ENCODE data around the gene TMEM190.
"Not testable (repeated sequence)": the region's sequence is repeated elsewhere in the genome, so short reads cannot be mapped to it uniquely, and the experiment has no call there.

TMEM190 gene

DNA sequence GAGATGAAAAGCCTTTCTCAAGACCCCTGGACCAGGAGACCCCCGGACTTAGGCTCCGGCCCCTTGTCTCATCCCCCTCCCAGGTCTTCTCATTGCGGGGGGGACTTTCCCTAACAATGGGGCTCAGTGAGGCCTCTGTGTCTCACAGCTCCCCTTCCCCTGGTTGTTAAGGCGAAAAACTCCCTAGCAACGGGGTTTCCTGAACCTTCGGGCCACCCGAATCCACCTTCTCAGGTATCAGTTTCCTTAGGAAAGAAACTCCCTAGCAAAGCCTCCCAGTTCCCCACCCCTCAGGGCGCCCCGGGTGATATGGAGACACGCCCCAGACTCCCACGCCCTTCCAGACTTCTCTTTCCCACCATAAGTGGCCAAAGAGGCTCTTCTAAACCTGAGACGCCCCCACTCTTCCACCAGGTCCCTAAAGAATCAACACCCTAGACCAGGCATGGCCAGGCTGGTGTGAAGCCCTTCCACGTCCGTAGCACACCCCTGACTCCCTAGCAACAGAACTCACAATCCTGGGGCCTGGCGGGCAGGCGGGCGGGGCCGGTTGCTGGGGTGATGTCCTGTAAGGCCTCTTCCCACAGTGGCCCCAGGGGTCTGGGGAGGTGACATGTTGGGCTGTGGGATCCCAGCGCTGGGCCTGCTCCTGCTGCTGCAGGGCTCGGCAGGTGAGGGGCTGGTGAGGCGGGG lies at the start of gene TMEM190:
Gene TMEM190, plus strand, starts transcription at position 586 of the 693 bp plus-strand sequence. Its CDS starts 28 bp downstream, at position 614.
- no peak for DNase-seq

DNA sequence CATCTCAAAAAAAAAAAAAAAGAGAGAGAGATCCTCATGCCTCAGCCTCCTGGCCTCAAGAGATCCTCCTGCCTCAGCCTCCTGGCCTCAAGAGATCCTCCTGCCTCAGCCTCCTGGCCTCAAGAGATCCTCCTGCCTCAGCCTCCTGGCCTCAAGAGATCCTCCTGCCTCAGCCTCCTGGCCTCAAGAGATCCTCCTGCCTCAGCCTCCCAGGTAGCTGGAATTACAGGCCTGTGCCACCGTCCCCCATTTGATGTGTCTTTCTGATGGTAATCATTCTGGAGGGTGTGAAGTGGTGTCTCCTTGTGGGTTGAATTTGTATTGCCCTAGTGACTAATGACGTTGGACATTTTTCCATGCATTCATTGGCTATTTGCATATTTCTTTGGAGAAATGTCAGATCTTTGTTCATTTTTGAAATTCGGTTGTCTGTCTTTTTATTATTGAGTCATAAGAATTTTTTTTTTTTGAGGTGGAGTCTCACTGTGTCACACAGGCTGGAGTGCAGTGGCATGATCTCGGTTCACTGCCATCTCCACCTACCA lies 47.8 kb upstream of the TMEM190 start:
- DNase-seq: peak; percentile 31

DNA sequence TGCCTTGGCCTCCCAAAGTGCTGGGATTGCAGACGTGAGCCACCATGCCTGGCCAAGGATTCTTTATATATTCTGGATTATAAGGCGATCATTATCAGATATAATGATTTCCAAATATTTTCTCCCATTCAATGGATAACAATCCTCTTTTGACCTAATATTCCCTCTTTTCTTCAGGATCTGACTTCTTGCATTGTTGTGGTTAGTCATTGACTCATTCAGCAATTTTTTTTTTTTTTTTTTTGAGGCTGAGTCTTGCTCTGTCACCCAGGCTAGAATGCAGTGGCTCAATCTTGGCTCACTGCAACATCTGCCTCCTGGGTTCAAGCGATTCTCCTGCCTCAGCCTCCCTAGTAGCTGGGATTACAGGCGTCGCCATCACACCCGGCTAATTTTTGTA lies 46.8 kb upstream of the TMEM190 start:
- DNase-seq: not testable (repeated sequence)

DNA sequence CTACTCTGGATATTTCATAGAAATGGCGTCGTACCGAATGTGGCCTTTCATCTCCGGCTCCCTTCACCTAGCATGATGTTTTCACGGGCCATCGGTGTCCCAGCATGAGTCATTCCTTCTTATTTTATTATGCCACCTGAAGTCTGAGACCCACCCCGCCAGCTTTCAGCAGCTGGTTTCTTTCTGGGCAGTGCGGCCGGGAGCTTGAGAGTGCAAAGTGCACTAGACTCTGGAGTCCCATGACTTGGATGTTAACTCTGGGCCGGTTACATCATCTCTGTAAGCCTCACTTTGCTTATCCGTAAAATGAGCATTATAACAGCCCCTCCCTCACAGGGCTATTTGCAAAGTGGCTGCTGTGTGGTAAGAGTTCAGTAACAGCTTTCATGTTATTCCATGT lies 42.8 kb upstream of the TMEM190 start:
- no peak for DNase-seq

DNA sequence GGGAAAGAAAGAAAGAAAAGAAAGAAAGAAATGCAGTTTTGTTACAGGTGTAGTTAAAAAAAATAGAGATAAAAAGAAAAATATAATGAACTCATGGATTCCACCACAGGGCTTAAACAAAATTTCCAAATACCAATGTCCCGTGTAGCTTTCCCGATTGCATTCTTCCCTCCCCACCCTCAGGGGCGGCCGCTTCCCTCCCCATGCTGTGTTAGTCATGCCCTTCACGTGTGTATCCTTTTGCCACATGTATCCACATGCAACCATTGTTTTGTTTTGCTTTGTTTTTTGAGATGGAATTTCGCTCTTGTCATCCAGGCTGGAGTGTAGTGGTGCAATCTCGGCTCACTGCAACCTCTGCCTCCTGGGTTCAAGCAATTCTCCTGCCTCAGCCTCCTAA lies 40.5 kb upstream of the TMEM190 start:
- no peak for DNase-seq

DNA sequence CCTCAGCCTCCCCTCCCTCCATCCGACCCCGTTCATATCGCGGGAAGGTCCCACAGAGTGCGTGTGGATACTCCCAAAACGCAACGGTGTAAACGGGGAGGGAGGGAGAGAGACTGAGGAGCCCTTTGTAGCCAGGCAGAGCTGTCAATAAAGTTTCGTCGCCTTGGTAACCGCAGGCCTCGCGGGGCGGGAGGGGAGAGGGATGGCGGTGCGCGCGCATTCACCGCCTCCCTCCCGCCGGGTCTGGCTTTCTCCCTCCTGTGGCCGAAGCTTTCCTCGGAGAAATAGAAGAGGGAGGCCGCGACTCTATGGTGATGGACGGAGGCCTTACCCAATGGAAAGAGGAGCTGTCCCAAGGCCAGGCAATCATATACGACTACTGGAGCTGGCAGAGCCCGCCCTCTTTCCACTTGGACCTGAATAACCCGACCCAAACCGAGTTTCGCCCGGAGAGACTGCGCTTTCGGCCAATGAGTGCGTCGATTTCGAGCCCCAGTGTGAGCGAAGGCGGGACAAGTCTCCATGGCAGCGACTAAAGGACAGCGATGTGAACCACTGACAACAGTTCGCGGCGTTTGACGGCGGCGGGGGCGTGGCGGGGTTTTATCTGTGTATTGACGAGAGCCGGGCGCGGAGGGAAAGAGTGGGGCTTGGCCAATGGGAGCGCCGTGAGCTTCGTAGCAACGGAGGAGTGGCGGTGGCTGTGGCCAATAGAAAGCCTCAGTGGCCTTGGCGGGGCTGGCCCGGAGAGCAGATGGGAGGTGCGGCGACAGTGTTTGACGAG lies 37.3 kb upstream of the TMEM190 start, which contains the start of gene KMT5C:
Gene KMT5C, plus strand, starts transcription at position 772 of the 784 bp plus-strand sequence. CDS start 2,061 bp downstream, outside the sequence.
- DNase-seq: peak; percentile 100

DNA sequence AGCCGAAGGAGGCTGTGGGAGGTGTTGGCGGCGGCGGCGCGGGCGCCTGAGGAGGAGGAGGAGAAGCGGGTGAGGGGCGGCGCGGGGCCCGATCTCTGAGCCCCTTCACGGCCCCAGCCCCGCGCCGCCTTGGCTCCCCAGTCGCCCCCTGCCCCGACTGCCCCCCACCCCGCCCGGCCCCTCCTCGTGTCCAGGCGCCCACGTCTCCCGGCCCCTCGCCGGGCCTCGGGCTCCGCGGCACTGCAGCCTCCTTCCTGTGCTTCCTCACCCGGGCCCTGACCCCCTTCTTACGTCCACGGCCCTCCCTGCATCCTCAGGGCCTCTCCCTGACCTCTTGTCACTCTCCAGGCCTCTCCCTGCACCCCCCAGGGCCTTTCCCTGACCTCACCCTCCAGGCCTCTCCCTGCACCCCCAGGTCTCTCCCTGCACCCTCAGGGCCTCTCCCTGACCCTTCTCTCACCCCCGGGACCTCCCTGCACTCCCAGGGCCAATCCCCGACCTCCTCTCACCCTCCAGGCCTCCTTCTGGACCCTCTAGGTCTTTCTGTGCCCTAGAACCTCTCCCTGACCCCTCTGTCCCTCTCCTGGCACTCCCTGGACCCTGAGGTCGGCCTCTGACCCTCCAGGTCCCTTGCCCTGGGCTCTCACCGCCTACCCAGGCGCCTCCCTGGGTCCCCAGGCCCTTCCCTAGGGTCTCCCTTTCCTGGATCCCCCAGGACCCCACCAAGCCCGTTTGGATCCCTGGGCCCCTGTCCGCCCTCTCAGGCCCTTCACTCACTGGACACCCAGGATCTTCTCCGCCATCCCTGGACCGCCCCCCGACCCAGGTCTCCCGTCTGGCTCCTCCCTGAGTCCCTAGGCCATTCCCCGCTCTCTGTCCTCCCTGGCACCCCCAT lies 36.5 kb upstream of the TMEM190 start:
- DNase-seq: peak; percentile 45

DNA sequence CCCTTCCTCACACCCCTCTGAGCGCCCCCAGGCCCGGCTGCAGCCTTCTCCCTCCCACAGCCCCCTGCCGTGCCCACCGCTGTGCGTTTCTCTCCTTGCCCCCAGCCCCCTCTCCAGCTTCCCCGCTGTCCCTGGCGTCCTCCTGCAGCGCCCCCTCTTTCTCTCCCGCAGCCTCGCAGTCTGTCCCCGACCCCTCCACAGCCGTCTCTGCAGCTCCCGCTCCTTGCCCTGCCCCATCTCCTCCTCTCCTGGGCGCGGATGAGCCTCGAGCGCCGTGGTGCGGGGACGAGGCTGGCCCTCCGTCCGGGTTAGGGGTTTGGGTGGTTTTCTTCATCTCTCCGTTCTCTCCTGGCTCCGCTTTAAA lies 35.9 kb upstream of the TMEM190 start:
- DNase-seq: no peak

DNA sequence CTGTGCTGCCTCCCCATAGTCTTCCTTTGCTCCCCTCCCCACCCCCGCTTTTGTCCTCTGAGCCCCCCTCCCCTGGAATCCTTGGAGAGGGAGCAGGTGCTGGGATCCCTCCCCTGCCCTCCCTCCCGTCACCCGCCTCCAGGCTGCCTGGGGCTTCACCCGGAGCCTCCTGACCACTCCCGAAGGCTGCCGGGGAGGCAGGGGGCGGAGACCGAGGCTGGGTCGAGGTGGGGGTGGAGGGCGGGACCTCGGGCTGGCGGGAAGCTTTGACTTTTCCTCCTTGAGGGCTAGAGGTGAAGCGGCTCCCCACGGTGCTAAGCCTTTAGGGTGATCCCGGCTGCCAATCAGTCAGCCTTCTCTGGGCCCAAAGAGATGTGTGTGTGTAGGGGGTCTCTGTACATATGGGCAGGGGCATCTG lies 35.4 kb upstream of the TMEM190 start:
- peak; percentile 64 for DNase-seq

DNA sequence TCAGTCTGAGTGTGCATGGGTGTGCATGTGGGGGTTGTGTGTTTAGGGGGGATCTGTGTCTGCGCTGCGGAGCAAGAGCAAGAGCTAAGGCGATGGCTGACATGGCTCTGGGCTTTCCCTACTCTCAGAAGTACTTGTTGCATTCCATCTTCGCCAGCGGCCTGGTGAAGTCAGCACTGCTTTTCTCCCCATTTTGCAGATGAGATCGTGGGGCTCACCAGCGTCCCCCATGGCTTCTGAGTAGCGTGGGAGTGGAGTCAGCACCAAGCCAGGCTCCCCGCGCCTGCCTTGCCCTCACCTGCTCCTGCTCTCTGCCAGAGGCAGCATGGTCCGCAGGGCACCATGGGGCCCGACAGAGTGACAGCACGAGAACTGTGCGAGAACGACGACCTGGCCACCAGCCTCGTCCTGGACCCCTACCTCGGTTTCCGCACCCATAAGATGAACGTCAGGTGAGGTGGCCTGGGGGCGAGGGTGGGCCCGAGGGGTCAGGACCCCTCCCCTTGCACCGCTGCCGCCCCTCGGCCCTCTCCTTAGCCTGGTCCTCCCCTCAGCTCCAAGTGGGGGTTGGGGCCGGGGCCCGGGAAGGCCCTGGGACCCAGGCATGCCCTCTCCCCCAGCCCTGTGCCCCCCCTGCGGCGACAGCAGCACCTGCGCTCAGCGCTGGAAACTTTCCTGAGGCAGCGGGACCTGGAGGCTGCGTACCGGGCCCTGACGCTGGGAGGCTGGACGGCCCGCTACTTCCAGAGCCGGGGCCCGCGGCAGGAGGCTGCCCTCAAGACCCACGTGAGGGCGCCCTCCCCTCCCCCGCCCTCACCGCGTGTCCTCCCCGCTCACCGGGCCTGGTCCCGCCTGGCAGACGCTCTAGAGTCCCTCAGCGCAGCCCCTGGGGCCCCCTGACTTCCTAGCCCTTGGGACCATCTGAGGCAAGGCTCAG lies 34.8 kb upstream of the TMEM190 start:
- DNase-seq: no peak

DNA sequence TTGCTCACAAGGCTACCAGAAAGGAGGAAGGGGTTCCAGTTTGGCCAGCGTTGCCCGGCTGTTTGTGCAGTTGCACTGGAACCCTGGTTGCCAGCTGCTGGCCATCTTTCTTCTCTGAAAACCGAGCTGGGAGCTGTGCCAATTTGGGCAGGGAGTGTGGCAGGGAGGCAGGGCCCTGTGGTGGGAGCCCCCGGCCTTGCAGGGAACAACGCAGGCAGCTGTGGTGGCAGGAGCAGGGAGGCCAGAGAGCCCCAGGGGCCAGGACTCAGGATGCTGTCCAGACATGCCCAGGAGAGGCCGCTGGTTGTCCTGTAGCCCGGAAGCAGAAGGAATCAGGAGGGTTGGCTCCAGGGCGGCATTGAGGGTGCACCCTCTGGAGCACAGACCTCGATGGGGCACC lies 32.2 kb upstream of the TMEM190 start:
- no peak for DNase-seq

DNA sequence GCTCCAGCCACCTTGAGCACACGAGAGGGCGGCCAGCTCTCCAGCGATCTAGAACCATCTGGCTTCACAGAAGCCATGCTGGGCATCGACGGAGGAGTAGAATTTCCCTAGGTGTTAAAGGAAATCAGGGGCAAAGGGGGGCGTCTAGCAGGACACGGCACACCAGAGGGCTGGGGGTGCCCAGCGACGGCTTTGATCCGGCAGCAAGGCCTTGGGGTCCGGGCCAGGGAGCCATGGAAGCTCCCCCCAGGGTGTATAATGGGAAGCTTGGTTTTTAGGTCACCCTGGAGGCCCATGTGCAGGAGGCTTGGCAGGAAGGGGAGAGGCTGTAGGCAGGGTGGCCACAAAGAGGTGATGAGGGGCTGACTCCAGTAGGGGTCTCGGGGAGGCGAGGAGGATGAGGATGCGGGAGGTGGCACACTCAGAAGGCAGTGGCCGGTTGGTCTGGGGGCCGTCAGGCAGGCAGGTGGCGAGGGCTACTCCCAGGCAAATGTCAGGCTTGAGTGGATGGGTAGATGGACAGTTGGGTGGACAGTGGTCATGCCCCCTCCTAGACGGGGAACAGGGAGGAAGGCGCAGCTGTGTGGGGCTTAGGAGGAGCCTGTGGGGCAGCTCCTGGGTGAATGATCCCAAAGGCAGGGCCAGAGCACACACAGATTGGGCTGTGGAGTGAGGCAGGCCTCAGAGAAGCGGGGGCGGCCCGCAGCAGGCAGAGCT lies 31.4 kb upstream of the TMEM190 start:
- no peak for DNase-seq

DNA sequence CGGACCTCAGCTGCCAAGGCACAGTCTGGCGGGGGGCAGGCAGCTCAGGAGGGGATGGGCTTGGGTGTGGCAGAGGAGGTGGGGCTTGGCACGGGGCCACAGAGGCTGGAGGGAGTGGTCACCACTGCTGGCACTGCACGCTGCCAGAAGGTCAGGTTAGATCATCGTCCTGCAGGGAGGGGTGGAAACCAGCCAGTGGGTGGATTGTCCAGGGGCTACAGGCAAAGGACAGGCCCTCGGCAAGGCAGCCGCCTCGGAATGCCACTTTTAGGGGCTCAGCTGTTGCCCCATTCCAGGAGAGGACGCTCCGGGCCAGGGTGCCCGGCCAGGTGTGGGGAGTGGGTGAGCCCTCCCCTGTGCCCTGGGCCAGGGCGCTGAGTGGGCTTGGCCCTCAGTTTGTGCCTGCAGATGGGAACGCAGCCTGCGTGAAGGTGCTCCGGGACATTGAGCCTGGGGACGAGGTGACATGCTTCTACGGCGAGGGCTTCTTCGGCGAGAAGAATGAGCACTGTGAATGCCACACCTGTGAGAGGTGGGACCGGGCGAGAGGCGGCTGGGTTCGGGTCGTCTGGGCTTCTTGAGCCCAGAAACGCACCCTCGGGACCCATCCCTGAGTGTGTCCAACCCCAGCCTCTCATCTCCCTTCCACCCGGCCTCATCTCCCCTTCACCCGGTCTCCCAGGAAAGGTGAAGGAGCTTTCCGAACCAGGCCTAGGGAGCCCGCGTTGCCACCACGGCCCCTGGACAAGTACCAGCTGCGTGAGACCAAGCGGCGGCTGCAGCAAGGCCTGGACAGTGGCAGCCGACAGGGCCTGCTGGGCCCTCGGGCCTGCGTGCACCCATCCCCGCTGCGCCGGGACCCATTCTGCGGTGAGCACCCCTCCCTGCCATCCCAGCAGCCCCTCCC lies 30.6 kb upstream of the TMEM190 start:
- no peak for DNase-seq

DNA sequence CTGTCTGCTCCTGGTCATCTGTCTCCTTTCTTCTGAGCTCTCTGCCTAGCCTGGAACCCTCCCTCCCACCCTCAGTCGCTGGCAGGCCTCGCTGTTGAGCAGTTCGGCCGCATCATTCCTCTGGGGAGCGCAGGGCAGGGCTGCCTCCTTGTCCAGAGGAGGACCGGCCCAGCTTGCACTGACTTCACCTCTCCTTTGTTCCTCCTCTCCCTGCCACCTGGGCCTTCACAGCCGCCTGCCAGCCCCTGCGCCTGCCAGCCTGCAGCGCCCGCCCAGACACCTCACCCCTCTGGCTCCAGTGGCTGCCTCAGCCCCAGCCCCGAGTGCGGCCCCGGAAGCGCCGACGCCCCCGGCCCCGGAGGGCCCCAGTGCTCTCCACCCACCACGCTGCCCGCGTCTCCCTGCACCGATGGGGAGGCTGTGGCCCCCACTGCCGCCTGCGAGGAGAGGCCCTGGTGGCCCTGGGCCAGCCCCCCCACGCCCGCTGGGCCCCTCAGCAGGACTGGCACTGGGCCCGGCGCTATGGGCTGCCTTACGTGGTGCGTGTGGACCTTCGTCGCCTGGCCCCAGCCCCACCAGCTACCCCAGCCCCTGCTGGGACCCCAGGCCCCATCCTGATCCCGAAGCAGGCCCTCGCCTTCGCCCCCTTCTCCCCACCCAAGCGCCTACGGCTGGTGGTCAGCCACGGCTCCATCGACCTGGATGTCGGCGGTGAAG lies 29.7 kb upstream of the TMEM190 start:
- no peak for DNase-seq

DNA sequence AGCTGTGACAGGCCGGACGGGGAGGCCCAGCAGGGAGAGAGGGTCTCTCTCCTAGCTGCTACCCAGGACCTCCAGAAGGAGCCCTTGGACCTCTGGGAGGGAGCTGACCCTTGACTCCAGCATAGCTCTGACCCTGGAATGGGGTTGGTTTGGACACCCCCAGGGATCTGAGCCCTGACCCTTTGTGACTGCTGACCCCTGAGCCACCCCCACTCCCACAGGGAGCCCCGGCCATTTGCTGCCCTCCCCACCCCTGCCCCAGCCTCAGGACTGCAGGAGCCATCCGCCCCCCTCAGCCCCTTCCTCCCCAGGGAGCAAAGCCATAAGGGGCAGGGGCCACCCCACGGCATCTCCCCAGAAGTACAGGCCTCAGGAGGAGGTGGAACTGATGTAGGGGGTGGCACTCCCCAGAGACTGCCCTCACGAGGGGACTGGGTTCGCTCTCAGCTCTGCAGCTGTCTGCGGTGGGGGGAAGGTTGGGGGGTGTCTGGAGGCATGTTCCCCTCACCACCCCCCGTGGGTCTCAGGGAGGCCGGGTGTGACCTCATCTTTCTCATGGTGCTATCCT lies 29.1 kb upstream of the TMEM190 start:
- no peak for DNase-seq

DNA sequence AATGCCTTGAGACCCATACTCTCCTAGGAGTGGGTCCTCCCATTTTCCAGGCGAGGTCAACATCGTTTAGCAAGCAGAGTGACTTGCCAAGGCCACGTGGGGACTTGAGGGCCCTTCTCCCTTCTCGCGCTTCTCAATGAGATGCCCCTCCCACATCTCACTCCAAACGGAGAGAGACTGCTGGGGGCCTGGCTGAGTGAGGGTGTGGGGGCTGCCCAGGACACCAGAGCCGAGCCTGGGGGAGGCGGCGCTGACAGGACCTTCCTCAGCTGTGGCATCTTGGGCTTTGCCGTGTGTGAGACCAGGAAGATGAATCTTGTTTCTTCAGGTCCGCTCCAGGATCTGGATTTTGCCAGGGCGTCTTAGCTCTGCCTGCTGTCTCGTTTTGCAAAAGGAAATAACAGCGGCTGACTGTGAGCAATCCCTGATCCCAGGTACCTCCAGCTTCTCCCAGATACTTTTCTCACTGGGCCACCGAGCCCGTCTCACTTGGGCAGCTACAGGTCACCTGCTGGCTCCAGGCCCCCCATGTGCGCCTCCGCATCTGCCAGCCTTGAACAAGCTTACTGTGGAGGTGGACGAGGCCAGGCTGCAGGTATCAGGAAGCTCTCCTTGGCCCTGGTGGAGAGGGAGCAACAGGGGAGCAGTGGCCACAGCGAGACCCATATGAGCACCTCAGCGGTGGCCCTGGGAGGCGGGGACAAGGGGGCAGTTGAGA lies 28.1 kb upstream of the TMEM190 start:
- DNase-seq: no peak

DNA sequence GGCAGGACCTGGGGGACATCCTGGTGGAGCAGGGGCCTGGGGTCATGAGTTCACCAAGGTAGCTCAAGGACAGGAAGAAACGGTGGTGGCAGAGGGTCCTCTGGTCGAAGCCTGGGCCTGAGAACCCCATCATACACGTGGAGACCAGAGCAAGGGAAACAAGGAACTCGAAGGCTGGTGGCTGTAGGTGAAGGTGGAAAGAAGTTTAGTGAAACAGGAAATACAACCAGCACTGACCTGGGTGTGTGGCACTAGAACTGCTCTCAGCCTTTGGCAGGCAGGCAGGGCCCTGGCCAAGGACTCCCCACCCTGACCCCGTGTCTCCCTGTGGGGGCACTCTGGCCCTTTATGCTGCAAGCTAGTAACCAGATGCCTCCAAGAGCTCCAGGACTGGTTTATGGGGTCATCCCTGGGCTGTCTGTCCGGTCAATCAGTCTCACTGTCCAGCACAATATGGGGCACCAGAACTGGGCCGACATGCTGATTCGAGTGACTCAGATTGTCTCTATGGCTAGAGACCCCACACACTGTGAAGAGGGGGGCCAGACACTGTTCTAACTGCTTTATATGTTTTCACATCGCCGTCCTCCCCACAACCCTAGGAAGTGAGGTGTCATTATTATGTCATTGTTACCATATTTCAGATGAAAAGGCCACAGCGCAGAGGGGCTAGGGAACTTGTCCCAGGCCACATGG lies 25.9 kb upstream of the TMEM190 start:
- DNase-seq: no peak

DNA sequence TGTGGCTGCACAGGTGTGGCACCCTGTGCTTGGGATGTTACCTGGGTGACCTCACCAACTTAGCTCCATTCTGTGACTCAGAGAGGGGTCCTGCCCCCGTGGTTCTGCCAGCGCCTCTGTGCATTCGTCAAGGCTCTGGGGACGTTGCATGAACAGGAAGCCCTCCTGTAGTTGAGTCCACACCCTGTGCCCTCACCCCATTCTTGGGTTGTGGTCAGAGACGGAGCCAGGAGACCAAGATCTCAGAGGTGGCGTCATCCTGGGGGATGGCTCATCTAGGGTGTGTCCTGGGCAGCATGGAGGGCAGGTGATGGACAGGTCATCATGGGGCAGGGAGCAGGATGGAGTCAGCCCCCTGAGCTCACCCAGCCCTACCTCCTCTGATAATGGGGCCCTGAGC lies 24.6 kb upstream of the TMEM190 start:
- no peak for DNase-seq

Data from CD4-positive, alpha-beta T cell treated with Interleukin-21 for 1 hour (primary cell).